ENCODE measurements around the gene REG3A.

The REG3A gene

DNA sequence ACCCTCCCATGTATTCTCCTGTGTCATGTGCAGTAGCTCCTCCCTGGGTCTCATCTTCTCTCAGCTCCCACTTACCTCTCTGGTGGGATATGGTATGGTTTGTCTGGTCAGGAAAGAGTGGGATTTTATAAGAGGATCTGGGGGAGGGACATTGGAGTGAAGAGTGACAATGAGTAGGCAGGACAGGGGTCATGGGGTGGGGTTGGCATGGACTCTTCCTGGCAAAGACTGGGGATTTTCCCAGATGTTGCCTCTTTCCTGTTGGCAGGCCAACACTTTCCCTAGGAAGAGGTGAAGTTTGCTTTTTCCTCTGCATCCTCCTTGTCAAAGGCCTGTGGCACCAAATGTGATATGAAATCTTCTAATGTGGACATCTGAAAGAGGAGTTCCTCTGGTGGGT is at the start of gene REG3A:
Gene REG3A (minus strand): TSS at position 101 of the 400 bp plus-strand sequence. CDS start 348 bp downstream, outside the sequence.
- DNase-seq = no peak

DNA sequence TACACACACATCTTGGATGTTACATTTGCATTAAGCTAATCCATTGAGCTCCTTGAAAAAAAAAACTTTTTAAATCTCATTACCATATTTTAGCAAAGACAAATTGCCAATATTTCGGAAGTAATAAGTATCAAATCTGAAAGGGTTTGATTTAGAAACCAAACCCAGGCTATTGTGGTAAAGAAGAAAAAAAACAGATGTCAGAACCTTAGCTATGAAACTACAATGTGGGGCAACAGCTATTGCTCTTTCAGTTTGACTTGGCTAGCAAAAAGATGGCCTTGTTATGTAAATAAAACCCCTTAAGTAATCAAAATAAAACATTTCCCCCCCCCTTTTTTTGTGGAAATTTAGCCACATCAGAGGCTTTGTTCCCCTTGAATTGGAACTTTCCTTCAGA is 41.2 kb upstream of the REG3A start:
- no peak for DNase-seq

DNA sequence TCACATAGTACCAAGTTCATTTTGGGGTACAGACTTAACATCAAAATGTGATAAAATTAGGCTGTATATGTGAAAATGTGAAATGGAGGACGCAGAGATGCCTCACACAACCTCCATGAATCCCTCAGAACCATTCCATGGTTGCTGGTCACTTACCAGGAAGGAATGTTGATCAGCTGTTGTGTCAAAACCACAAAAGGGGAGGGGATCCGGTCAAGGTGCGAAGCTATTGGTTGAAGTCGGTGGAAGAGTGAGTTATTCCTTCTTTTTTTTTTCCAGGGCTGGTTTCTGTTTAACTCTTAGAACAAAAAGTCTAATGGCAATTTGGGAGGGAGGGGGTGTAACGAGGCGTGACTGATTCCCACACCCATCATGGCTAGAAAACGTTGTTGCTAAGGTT is 32.3 kb upstream of the REG3A start:
- no peak for DNase-seq

DNA sequence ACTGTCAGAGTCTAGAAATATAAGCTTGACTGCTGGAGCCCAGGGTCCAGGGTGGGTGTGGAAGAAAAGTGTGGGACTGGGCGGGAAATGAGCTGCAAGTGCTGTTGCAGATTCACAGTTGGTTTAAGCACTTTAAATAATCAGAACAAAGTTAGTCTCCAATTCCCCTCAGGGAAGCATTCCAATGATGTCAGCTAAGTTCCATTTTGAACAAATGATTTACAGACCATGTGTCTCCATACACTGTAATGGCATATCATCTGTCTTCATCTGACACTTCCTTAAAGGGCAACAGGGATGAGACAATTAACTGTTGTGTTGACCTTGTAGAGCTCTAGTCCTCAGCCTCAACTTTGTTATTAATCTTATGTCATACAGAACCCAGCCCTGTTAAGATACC is 31.5 kb upstream of the REG3A start:
- DNase-seq = no peak

DNA sequence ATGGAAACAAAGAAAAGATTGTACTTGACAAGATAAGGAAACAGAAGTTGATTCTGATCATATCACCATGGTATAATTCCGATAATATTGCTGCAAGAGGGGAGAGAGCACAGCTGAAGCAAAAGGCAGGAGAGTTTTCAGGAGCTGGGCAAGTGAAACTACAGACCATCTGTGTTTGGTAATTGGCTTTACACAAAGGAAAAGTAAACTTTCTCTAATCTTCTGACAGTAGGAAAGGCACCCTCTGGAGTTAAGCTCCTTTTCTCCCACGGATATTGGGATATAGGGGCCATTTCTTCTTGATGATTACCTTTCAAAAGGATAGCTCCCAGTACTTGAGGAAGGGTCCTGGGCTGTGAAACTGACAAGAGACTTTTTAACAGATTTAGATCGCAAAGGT is 29.9 kb upstream of the REG3A start:
- DNase-seq = no peak

DNA sequence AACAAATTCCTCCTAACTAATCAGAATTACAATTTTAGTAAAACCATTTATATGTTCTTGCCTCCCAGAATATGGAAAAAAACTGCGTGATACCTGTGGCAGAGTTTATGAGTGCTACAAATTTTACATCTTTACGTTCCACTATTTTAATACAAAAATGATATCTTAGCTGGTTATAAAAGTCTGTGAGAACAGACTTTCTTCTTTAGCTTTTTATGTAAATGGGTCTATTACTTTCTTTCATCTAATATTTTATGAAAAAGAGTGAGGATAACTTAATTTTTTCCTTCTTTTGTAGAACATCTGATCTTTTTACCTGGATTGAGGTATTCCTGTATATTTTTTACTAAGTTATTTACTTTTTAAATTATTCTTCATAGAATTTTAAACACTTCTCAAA is 22.1 kb upstream of the REG3A start:
- DNase-seq = no peak

DNA sequence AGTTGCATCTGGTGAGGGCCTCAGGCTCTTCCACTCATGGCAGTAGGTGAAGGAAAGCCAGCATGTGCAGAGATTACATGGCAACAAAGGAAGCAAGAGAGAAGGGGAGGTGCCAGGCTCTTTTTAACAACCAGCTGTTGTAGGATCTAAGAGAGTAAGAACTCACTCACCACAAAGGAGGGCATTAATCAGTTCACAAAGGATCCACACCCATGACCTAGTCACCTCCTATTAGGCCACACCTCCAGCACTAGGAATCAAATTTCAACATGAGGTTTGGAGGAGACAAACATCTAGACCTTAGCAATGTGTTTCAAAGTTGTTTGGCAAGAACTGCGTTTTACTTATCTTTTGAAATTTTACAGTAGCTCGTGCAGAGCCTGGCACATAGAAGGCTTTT is 20.5 kb upstream of the REG3A start:
- DNase-seq = no peak

DNA sequence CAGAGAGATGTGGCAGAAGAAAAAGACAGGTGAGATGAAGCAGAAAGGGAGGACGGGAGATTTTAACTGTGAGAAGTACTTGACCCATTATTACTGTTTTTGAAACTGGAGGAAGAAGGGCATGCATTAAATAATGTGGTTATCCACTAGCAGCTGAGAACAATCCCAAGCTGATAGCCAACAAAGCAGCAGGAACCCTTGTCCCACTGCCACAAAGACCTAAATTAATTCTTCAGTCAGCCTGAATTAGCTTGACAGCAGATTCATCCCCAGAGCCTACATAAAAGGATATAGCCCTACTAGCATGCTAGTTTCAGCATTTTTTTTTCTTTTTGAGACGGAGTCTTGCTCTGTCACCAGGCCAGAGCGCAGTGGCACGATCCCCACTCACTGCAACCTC is 19.5 kb upstream of the REG3A start:
- DNase-seq = no peak

DNA sequence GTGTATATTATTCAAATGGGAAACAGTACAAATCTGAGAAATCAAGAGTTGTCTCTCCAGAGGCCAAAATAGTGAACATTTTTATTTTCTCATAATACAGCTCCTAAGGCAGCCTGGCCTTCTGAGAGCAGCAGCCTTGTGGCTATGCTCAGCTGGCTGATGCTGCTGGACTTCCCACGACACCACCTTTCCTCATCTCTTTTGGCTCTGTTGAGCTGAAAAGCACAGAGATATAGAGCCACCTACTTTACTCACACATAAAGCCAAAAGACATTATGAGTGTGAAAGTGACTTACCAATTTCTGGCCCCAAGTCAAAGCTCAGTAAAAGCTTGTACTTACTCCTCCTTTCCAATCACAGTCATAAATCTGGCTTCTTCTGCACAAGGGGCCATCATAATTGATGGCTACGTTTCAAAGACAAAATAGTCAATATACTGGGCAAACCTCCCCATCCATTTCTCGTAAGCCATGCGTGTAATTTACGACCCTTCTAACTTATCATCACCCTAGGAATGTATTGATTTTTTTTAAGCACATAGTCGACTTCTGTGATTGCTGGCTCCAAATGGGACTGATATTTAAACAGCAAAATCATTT is 18.6 kb upstream of the REG3A start:
- no peak for DNase-seq

DNA sequence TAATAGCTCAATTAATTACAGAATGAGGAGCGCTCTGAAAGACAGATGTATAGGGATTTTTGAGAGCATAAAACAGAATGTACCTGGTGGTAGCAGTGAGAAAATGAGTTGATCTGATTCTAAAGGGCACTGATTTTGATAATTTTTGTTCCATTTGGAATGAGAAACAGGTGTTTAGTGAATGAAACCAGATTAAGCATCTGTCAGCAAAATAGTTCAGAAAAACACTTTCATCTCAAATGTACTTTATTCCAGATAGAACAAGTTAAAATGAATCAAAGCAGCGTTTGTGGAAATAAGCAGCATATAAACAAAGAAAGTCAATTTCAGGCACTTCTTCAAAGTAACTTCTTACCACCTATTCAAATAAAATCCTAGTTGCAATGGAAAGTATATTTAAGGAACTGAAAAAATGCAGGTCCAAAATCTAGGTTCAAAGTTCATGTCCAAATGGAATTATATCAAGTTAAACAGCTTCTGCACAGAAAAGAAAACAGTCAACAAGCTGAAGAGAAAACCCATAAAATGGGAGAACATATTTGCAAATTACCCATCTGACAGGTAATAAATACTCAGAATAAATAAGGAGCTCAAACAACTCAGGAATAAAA is 11.9 kb upstream of the REG3A start:
- DNase-seq = no peak

DNA sequence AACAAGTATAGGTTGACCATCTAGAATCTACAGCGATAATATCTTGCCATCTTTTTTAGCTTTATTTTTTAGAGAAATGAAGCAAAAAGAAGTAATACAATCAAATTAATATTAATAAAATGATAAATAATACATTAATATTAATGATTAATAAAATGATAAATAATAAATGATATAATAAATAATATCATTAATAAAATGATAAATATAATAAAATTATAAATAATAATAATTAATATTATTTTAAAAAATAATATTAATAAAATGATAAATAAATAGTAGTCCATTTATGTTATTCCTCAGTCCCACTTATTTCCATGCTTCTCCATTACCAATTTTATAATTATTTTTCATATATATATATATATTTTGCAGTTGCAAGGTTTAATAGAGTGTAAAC is 3.2 kb upstream of the REG3A start:
- DNase-seq = no peak

DNA sequence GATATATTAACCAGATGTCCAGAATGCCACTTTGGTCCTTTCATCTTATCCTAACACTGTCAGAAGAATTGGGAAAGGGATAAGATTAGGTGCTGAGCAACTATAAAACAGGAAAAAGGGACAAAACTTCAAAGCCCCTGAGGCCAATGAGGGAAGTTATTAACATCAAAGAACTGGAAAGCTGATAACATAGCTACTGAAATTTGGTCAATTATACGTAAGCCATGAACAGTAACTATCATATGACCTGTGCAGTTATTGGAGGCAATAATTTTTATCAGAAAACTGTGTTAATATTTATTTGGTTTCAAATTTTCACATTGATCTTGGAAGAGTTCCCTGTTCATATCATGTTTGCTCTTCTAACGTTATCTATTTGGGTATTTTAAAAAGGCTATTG is 2.6 kb upstream of the REG3A start:
- no peak for DNase-seq

DNA sequence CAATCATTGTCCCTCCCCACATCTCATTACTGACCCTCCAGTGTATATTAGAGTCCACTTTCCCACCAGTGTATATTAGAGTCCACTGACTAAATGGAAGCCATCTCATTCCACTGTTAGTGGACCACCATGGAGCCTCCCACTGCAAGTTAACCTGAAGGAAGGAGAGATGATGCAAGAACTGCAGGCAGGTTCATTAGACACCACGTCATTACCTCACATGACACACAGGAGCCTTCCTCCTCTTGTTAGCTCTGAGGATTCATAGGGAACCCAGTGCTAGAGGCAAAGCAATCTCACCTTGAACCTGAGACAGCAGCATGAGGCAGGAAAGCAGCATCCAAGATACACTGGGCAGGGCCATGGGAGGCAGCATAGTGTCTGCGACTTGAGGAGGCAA is 523 bp downstream of the REG3A start:
- DNase-seq = no peak

DNA sequence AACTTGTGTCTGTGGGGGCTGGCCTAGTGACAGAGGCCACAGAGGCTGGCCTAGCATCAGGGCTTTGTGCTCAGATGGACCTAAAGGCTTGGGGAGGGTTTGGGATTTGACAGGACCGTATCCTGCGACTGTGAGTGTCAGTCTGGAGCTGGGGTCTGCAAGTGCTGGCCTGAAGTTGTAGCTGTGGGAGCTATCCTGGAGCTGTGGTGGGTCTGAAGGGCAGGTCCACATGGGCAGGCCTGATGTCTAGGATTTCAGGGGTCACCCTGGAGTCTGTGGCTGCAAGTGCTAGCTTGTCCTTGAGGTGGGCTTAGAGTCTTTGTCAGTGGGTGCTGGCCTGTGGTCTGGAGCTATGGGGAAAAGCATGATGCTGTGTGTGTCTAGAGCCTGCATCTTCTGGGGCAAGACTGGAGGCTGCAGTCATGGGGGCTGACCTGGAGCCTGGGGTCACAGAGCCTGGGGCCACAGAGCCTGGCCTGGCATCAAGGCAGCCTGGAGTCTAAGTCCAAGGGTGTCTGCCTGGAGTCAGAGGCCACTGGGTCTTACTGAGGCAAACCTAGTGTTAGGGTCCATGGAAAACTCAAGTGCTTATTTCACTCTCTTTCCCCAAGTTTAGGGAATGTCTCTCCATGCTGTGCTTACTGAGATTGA is 3.6 kb downstream of the REG3A start:
- DNase-seq = no peak

DNA sequence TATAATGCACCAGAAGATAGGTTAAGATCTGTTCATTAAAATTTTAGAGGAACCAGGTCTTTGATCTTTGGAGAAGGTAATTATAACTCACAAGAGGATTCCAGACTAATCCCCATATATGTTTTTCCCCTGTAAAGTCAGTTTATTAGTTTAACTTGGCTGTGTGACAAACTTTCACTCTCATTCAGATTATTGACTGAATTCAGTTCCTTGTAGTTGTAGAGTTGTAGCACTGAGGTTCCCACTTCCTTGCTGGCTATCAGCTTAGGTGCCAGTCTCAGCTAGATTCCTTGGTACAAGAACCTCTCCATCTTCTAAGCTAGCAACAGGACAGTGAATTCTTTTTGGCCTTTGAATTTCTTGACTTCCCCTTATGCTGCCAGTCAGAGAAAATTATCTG is 20.1 kb downstream of the REG3A start:
- DNase-seq = no peak

DNA sequence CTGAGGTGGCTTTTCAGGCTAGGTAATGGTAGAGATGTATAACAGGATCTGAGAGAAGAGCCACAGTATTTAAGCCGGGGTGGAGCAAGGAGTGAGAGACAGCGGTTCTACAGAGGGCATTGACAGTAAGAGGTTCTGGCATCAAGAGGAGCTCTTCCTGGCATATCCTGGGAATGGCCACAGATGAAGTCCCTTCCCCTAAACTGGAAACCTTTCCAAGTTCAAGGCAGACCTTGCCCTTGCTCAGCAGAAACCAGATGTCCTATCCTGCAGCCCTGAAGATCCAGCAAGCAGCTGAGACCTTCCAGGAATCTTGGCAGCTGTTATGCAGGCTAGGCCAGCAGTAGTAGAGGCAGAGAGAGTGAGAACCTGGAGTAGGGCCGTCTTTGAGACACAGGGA is 21.2 kb downstream of the REG3A start:
- DNase-seq = no peak

DNA sequence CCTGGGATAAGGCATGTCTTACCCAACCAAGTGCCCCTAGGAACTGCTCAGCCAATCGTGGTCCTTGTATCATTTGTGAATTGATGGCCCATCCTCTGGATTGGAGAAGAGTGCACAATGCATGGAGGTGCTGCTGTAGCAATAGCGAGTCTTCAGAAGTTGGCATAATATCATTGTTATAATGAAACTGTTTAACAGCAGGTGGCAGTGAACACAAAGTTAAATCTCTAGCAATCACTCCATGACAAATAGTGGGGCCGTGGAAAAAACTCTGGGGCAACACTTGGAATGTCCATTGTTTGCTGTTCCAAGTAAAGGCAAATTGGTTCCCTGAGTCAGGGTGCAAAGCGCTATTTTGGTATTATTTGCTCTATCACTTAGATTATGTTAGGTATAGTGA is 27.9 kb downstream of the REG3A start:
- no peak for DNase-seq

DNA sequence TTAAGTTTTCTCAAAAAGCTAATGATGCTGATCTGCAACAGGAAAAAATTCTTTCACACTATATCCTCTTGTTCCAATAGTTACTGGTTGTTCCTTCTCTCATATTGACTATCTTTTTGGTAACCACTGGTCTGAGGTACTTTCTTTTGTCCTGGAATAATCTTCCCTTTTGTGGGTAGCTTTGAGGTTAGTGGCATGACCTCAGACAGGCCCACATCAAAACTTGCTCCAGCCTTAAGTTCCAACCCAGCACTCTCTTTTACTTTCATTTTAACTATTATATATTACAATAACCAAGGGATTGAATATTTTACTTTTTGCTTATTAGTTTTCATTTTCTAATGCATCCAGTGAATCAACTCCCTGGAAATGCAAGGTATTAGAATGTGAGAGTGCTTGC is 29.7 kb downstream of the REG3A start:
- no peak for DNase-seq

DNA sequence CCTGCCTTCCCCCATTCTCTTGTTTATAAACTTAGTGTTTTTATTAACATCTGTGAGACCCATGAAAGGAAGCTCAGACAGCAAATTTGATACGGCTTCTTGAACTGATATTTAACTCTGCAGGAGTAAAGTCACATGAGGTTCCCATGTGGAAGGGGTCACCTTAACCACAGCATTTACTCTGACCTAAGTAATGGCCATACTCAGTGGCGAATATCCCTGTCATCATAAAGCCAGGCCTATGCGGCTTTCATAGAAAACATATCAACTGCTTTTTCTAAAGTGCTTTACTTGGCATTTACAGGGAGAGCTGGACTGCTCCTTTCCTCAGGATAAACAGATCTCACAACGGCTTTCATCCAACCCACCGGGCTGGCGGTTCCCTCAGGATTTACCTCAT is 30.3 kb downstream of the REG3A start:
- DNase-seq = no peak

DNA sequence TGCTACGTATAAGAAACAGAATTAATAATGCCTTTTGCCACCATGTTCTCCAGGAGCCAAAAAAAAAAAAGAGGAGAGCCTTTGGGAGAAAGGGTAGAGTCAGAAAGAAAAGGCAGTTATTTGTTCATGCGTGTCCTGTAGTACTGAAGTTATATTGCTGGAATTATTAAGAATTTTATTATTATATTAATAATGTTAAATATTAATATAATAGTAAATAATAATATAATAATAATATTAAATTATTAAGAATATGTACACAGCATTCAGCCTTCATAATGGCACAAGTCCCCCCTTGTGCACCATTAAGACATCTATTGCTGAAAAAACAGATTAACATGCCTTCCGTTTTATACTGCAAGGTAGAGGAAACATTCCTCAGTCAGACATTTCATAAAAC is 31.1 kb downstream of the REG3A start:
- DNase-seq = no peak

DNA sequence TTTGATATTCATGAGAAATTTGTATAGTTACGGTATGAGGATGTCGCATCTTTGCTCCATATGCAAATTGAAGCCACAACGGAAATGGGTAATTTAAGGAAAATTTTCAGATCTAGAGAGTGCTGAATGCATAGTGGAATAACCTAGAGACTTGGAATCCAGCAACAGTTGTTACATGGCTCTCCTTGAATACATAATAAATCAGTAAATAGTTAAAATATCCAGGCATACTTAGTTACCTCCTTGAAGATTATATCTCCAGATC is 33.9 kb downstream of the REG3A start:
- DNase-seq = no peak

DNA sequence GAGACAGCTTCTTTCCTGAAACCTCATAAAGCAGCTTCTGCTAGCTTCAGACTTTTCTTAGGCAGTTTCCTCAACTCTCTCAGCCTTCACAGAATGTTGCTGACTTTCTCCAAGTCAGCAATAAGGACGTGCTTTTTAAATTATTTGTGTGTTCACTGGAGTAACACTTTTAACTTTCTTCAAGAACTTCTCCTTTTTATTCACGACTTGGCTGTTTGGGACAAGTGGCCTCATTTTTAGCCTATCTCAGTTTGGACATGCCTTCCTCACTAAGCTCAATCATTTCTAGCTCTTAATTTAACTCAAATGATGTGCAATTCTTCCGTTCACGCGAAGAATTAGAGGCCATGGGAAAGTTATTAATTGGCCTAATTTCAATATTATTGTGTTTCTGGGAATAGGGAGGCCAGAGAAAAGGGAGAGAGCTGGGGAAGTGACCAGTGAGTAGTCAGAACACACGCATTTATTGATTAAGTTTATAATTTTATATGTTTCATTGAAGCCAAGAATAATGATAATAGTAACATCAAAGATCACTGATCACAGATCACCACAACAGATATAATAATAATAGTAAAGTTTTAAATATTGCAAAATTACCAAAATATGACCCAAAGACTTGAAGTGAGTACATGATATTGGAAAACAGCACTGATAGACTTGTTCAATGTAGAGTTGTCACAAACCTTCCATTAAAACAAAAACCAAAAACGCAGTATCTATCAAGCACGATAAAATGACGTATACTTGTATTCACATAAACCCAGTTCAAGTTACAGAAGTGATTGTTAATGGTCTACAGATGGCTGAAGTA is 34.4 kb downstream of the REG3A start:
- DNase-seq = no peak

DNA sequence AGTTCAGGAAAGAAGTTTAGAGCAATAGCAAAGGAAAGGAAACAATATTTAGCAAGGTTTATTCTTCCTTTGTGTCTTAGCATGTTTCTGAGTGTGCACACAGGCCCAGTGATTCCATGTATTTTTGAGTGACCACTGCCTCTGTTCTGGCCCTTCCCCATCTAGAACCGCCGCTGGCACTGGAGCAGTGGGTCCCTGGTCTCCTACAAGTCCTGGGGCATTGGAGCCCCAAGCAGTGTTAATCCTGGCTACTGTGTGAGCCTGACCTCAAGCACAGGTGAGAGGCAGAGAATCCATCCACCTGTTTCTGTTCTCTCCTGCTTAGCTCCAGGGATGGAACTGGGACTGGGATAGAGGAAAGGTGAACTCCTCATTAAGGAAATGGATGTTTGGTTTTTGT is 36.9 kb downstream of the REG3A start:
- DNase-seq = no peak

DNA sequence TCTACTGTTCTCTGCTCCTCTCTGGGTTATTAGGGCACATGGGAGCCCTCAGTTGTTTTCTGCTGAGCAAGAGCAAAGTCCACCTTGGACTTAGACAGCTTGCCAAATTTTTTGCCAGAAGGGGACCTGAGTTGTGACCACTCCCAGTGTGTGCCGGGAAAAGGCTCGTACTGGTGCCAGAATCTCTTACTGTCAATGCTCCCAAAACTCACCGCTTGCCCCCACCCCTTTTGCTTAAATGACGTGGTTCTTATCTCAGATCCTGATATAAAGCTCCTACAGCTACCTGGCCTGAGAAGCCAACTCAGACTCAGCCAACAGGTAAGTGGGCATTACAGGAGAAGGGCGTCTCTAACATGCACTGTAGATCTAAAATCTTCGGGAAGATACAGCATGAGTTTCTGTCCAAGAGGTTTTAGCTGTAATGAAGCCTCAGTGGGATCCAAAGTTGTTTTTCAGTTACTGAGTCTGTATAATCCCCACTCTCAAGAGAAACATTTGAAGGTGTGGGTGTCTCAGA is 39.3 kb downstream of the REG3A start, which contains the start of gene REG1A:
Gene REG1A (plus strand): TSS at position 295 of the 520 bp plus-strand sequence. CDS start 374 bp downstream, outside the sequence.
- DNase-seq = no peak
